Measurements from ENCODE around the gene DMAP1.

- TF ChIP-seq CTCF (IDR thresholded peaks at IDR 0.05; ENCODE audit: control extremely low read depth in 1 of 3, insufficient read depth in 1 of 3, low read depth in 1 of 3, low read length in 3 of 3) (no peak), RAD21 (IDR thresholded peaks at IDR 0.05 in 1 of 2, conservative IDR thresholded peaks at IDR 0.05 in 1 of 2; ENCODE audit: low read depth in 2 of 2, low read length in 2 of 2) (no peak), YY1 (IDR thresholded peaks at IDR 0.05; ENCODE audit: low read depth, low read length) (no peak), BRCA1 (IDR thresholded peaks at IDR 0.05; ENCODE audit: low read depth, low read length) (no peak), EGR1 (IDR thresholded peaks at IDR 0.05; ENCODE audit: borderline replicate concordance, low read depth, low read length) (no peak), GABPA (IDR thresholded peaks at IDR 0.05; ENCODE audit: borderline replicate concordance, insufficient read depth, low read length) (no peak), RFX5 (IDR thresholded peaks at IDR 0.05; ENCODE audit: borderline replicate concordance, low read depth, low read length) (no peak), POLR2A (IDR thresholded peaks at IDR 0.05; ENCODE audit: control extremely low read depth in 1 of 2, low read depth in 2 of 2, low read length in 2 of 2) (no peak), CTBP2 (IDR thresholded peaks at IDR 0.05; ENCODE audit: borderline replicate concordance, insufficient read depth, insufficient read length, low read length) (no peak)
Observed at GRCh38 chr1:44246806-44247205, 33.5 kb downstream of the DMAP1 start.

Data from H1 (cell line).